BJ (cell line): ENCODE results near the gene SLC35A1. TPM values are rescaled to one million over a fixed set of nuclear protein-coding genes. Genes with fewer than 3 reads are reported as not detected.
"Not testable (repeated sequence)": the region's sequence is repeated elsewhere in the genome, so short reads cannot be mapped to it uniquely, and the experiment has no call there.

Experiments used
- CTCF ChIA-PET: fragments of 350-600 bp; formaldehyde crosslinking; extraction: SDS; loops from one replicate; lab custom pipeline; 2021; ENCODE audit warnings: antibody characterized with exemption, inconsistent platforms; lab: Yijun Ruan, JAX
- POLR2A ChIA-PET: fragments of 300-600 bp; sonication (Branson Sonifier 250); formaldehyde crosslinking; extraction: SDS; loops from one replicate; lab custom pipeline; 2021; ENCODE audit warnings: antibody characterized with exemption; lab: Charles Lee
- DNase-seq: peaks from one replicate; pipeline ENCODE4 v3.0.0-alpha.2; 2011; ENCODE audit warnings: low read depth
- H3K27me3 ChIP-seq: 2 replicates; pipeline ENCODE4 v1.6.0; 2011; ENCODE audit warnings: low read length; ENCODE audit not compliant: control insufficient read depth, insufficient read depth
- H3K36me3 ChIP-seq: 2 replicates; pipeline ENCODE4 v1.5.1; 2011; ENCODE audit warnings: low read length; ENCODE audit not compliant: control insufficient read depth, insufficient read depth
- H3K4me3 ChIP-seq: 2 replicates; pipeline ENCODE4 v1.5.1; 2011; ENCODE audit warnings: low read depth, mild to moderate bottlenecking, control low read depth, low read length
- polyA plus RNA-seq: library from polyadenylated mRNA; depleted of rRNA; stranded (reverse); fragments of >200 nt; gene quantifications from 2 replicates; pipeline ENCODE4 v1.2.3, GENCODE V29; 2011
- TF ChIP-seq, protein P1 (sequence below): IDR thresholded peaks from 2 replicates; pipeline ENCODE4 v1.5.1; 2011; ENCODE audit warnings: low read depth, mild to moderate bottlenecking, control low read depth, inconsistent platforms, low read length, moderate library complexity; ENCODE audit not compliant: insufficient read depth

SLC35A1 gene
- polyA plus RNA-seq, 1 experiment = 10.5 TPM

DNA sequence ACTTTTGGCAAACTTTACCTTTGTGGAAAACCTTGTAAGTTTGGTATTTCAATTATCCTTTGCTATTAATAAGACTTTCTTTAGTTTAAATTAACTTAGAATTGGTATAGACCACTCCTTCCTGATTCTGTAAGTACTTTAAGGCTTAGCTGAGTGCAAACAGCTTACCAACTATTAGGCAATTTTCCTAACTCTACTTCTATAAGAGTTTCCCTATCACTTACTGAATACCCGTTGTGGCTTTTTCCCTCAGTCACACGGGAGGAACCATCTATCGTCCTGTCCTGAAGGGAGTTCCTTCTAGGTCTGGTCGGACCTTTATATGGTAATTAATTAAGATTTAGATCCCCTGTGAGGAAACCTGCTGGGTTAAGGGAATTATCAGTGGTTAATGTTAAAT lies 9.6 kb downstream of the SLC35A1 start:
- DNase-seq = no peak
- POLR2A ChIA-PET = no interaction called here
- no peaks in the 10 kb centered on the region for H3K27me3 ChIP-seq
- H3K4me3 ChIP-seq = no peak overlapping the region
- H3K36me3 ChIP-seq = no peaks in the 10 kb centered on the region
- TF ChIP-seq, protein P1, sequence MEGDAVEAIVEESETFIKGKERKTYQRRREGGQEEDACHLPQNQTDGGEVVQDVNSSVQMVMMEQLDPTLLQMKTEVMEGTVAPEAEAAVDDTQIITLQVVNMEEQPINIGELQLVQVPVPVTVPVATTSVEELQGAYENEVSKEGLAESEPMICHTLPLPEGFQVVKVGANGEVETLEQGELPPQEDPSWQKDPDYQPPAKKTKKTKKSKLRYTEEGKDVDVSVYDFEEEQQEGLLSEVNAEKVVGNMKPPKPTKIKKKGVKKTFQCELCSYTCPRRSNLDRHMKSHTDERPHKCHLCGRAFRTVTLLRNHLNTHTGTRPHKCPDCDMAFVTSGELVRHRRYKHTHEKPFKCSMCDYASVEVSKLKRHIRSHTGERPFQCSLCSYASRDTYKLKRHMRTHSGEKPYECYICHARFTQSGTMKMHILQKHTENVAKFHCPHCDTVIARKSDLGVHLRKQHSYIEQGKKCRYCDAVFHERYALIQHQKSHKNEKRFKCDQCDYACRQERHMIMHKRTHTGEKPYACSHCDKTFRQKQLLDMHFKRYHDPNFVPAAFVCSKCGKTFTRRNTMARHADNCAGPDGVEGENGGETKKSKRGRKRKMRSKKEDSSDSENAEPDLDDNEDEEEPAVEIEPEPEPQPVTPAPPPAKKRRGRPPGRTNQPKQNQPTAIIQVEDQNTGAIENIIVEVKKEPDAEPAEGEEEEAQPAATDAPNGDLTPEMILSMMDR = no peak
- CTCF ChIA-PET = no interaction called here

DNA sequence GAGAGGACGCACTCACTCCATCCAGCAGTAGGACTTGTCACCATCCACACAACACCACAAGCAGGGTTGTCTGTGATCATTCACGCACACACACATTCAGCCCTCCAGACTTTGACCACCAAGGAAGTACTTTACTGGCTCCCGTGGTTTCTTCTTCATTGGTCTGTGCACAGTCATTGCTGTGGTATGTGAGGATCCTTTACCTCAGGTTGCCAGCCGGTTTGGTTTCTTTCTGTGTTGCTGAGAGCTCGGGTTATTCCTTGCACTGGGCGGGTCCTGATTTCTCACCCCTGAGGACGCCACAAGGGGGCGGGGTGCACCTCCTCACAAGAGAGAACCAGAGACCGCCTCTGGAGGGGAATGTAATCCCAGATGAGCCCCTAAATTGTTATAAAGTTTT lies 11.2 kb downstream of the SLC35A1 start:
- CTCF ChIA-PET = no interaction called here

DNA sequence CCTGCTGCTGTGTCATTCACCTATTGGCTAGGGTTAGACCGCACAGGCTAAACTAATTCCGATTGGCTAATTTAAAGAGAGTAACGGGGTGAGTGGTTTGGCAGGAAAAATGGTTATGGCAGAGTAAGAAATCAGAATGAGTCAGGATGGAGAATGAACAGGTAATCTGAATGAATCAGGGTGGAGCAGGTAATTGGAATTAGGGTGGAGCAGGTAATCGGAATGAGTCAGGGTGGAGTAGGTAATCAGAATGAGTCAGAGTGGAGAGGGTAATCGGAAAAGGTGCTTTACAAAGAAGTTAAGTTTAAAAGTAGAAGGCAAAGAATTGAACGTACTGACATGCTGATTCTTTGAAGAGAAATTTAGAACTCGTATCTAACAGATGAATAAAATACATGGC lies 11.7 kb downstream of the SLC35A1 start:
- ChIA-PET POLR2A (no interaction called here), CTCF (no interaction called here)
- Histone ChIP-seq H3K4me3 (no peak overlapping the region), H3K27me3 (no peaks in the 10 kb centered on the region), H3K36me3 (no peaks in the 10 kb centered on the region)
- TF ChIP-seq, protein P1 = no peak
- no peak for DNase-seq

More for the DNA sequence above, 11.2 kb downstream of the SLC35A1 start:
- Histone ChIP-seq H3K36me3 (no peaks in the 10 kb centered on the region), H3K4me3 (no peak overlapping the region), H3K27me3 (no peaks in the 10 kb centered on the region)
- DNase-seq = peak; percentile 10
- POLR2A ChIA-PET = no interaction called here
- TF ChIP-seq, protein P1 = 0 out of 2 replicates have a peak, but pooled peaks have one; percentile 3

DNA sequence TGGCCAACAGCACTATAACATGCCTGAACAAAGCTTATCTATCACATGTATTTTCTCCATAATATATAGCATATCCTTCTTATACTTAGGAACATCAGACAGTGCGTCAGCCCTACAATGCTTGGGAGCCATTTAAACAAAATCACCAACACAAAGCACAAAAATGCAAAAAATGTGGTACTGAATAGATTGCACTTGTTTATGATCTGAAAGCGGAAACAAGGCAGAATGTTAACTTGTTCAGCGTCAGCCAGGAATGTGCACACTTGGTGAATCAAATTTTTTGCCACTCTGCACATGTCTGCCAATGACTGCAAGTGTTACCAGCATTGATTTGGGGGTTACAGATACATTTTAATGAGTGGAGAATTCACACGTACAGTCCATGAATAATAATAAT lies 14.8 kb downstream of the SLC35A1 start:
- CTCF ChIA-PET = no interaction called here
- POLR2A ChIA-PET = no interaction called here
- no peak for DNase-seq

DNA sequence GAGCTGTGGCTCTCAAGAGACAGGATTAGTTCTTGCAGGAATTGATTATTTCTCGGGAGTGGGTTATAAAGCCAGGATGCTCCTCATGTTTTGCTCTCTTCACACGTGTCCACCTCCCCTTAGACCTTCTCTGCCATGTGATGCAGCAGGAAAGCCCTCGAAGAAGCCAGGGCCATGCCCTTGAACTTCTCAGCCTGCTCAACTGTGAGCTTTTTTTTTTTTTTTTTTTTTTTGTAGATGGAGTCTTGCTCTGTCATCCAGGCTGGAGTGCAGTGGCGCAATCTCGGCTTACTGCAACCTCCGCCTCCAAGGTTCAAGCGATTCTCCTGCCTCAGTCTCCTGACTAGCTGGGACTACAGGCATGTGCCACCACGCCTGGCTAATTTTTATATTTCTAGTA lies 16.6 kb downstream of the SLC35A1 start:
- not testable (repeated sequence) for H3K4me3 ChIP-seq, DNase-seq, H3K27me3 ChIP-seq, H3K36me3 ChIP-seq
- CTCF ChIA-PET = interaction anchor here (0.6 kb wide), 1 partner anchor 264 kb away, joined by 3 read pairs; no protein-coding TSS in a partner anchor
- POLR2A ChIA-PET = interaction anchor here (0.6 kb wide), 1 partner anchor 20 kb away, joined by 6 read pairs; no protein-coding TSS in a partner anchor

More for the DNA sequence above, 14.8 kb downstream of the SLC35A1 start:
- Histone ChIP-seq H3K27me3 (no peaks in the 10 kb centered on the region), H3K36me3 (no peaks in the 10 kb centered on the region), H3K4me3 (no peak overlapping the region)
- TF ChIP-seq, protein P1 = no peak
